Measurements from ENCODE around the gene COBLL1. TPM values are rescaled to one million over a fixed set of nuclear protein-coding genes. Genes with fewer than 3 reads are reported as not detected.

Gene COBLL1
- total RNA-seq, 1 donor from 2014 or later: 110 TPM

DNA sequence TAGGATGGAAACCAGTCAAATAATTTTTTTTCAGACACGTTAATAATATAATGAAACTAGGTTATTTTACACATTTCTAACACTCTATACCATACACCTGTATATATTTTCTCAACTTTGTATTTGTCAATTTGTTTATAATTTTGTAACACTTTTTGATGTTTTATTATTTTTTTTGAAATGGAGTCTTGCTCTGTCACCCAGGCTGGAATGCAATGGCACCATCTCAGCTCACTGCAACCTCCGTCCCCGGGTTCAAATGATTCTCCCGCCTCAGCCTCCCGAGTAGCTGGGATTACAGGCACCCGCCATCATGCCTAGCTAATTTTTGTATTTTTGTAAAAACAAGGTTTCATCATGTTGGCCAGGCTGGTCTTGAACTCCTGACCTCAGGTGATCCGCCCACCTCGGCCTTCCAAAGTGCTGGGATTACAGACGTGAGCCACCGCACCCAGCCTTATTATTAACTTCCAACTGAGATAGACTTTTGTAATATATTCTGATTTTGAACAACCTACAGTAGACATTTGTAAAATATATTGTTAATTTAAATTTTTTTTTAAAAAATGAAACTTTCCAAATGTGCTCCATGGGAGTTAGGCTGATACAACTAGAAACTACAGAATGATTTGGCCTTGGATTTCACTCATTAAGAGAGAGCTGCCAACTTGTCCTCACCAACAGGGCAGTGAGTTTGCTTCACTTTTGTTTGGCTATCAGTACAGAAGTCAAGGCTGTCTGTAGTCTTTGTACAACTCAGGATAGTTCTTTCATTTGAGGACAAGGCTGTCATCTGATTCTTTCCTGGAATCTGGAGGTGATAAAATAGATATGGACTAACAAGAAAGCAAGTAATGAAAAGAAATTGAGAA, 33.9 kb upstream of the COBLL1 start:
- Mint-ChIP-seq H3K27ac (no peak overlapping the region), H3K9me3 (peaks cover 7% of the 10 kb centered on the region), H3K36me3 (no peaks in the 10 kb centered on the region), H3K4me1 (peaks cover 30% of the 10 kb centered on the region), H3K27me3 (ENCODE audit: low read depth) (no peaks in the 10 kb centered on the region), H3K4me3 (no peak overlapping the region)
- TF ChIP-seq, protein P1, sequence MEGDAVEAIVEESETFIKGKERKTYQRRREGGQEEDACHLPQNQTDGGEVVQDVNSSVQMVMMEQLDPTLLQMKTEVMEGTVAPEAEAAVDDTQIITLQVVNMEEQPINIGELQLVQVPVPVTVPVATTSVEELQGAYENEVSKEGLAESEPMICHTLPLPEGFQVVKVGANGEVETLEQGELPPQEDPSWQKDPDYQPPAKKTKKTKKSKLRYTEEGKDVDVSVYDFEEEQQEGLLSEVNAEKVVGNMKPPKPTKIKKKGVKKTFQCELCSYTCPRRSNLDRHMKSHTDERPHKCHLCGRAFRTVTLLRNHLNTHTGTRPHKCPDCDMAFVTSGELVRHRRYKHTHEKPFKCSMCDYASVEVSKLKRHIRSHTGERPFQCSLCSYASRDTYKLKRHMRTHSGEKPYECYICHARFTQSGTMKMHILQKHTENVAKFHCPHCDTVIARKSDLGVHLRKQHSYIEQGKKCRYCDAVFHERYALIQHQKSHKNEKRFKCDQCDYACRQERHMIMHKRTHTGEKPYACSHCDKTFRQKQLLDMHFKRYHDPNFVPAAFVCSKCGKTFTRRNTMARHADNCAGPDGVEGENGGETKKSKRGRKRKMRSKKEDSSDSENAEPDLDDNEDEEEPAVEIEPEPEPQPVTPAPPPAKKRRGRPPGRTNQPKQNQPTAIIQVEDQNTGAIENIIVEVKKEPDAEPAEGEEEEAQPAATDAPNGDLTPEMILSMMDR (IDR thresholded peaks at IDR 0.05; ENCODE audit: unreplicated experiment): no peak
- no peak for DNase-seq (ENCODE audit: low spot score in 2 of 2, unreplicated experiment in 2 of 2)

DNA sequence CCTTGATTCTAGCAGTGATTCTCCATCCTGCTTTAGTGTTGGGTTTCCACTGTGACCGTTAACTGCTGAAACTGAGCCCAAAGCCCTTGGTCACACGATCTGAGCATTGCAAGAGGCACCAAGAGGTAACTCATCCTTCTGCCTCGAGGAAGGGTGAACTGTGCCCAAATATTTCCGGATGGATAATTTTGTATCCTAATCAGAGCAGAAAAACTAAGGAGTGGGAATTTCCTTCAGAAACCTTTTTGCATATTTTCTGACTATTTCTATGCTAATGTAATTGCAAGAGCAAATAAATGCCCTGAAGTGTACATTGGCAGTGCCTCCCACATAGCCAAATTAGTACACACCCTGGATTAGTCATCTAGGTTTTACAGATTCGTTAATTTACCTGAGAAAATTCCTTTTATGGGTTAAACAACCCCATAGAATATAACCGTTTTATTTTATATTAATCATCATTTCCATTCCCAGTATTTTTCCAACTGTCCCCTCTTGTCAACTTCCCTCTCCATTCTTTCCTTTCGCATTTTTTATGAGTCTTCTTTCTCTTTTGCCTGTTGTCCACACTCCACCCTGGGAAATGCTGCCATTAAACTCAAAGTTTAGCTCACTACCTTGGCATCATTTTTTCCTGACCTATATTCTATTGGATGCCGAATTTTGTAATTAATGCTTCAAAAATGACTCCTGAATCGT, 31.7 kb upstream of the COBLL1 start:
- TF ChIP-seq, protein P1 (IDR thresholded peaks at IDR 0.05; ENCODE audit: unreplicated experiment): no peak
- Mint-ChIP-seq H3K36me3 (no peaks in the 10 kb centered on the region), H3K27ac (no peak overlapping the region), H3K4me3 (no peak overlapping the region), H3K9me3 (peaks cover 7% of the 10 kb centered on the region), H3K4me1 (peaks cover 23% of the 10 kb centered on the region), H3K27me3 (ENCODE audit: low read depth) (no peaks in the 10 kb centered on the region)
- no peak for DNase-seq (ENCODE audit: low spot score in 2 of 2, unreplicated experiment in 2 of 2)

DNA sequence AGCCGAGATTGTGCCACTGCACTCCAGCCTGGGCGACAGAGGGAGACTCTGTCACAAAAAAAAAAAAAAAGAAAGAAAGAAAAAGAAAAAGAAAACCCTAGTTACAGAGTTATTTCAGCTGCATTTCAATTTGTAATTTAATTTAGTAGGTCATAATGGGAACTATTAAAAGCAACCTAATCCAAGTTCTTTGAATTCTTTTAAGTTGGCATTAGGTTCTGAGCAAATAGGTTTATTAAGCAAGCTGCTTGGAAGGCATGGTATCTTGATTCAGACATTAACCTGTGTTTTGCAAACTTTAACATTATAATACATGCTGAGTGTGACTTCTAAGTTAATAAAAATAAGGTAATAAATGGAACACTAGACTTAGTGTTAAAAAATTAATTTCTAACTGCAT, 29.8 kb upstream of the COBLL1 start:
- TF ChIP-seq, protein P1 (IDR thresholded peaks at IDR 0.05; ENCODE audit: unreplicated experiment): no peak
- Mint-ChIP-seq H3K9me3 (peaks cover 12% of the 10 kb centered on the region), H3K4me1 (peaks cover 13% of the 10 kb centered on the region), H3K27me3 (ENCODE audit: low read depth) (no peaks in the 10 kb centered on the region), H3K36me3 (no peaks in the 10 kb centered on the region), H3K4me3 (no peak overlapping the region), H3K27ac (no peak overlapping the region)
- no peak for DNase-seq (ENCODE audit: low spot score in 2 of 2, unreplicated experiment in 2 of 2)

DNA sequence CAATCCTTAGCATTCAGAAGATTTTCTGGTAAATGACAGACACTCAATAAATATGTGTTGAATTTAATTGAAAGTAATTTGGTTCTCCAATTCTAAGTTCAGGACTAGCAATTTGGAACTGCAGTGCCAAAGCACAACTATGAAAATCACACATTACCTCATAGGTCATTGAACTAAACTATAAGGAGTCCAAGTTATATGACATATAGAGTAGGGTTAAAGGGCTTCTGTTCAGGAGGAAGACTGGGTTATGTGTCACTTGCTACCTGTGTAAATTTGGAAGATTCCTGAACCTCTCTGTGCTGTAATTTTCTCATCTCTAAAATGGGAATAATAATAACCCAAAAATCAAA, 27.8 kb upstream of the COBLL1 start:
- H3K27ac Mint-ChIP-seq: no peak overlapping the region
- TF ChIP-seq, protein P1 (IDR thresholded peaks at IDR 0.05; ENCODE audit: unreplicated experiment): no peak
- no peak for DNase-seq (ENCODE audit: low spot score in 2 of 2, unreplicated experiment in 2 of 2)
- H3K4me1 Mint-ChIP-seq: peaks cover 16% of the 10 kb centered on the region
- H3K4me3 Mint-ChIP-seq: no peak overlapping the region
- H3K27me3 Mint-ChIP-seq (ENCODE audit: low read depth): no peaks in the 10 kb centered on the region
- H3K9me3 Mint-ChIP-seq: peaks cover 6% of the 10 kb centered on the region
- no peaks in the 10 kb centered on the region for H3K36me3 Mint-ChIP-seq

DNA sequence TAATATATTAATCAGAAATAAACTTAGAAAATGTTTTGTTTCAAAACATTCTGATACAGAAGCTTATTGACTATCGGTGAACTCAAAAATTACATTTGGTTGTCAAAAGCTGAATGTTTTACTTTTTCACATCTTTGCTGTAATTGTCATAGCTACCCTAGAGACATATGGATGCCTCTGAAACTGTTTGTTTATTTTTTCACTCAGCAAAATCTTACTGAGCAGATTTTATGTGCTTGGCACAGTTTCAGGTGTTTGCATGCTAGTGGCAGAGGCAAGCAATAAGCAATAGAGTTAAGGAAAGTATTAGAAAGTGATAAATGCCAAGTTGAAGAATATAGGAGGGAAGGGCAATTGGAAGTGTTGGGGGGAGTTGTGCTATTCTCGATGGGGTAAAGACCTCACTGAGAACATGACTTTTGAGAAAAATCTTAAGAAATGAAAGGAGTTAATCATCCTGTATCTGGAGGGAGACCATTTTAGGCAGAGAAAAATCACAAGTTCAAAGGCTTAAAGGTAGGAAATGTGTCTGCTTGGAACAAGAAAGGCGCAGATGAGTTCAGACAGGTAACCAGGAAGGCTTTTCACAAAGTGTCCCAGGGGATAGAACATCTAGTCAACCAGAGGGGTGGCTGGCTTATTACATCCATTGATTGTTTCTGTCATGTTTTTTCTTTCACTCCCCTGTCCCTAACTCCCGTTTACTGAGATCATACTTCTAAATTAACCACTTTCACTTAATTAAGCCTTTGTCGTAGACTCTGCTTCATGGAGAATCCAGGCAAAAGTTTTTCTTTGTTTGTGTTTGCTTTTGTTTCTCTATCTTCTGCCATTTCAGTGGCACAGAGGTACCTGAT, 27.2 kb upstream of the COBLL1 start:
- no peak overlapping the region for H3K4me3 Mint-ChIP-seq
- no peak for DNase-seq (ENCODE audit: low spot score in 2 of 2, unreplicated experiment in 2 of 2)
- H3K27me3 Mint-ChIP-seq (ENCODE audit: low read depth): no peaks in the 10 kb centered on the region
- no peaks in the 10 kb centered on the region for H3K36me3 Mint-ChIP-seq
- H3K9me3 Mint-ChIP-seq: peaks cover 4% of the 10 kb centered on the region
- peaks cover 16% of the 10 kb centered on the region for H3K4me1 Mint-ChIP-seq
- H3K27ac Mint-ChIP-seq: no peak overlapping the region
- TF ChIP-seq, protein P1 (IDR thresholded peaks at IDR 0.05; ENCODE audit: unreplicated experiment): no peak
